Measurements from ENCODE around the gene HOXB5.

Gene HOXB5

GRCh38 chr17:48615047-48615962 is 21.7 kb upstream of the HOXB5 start, which contains the start of gene HOXB8:
Gene HOXB8, minus strand, starts transcription at chr17:48615292. Its CDS starts 588 bp downstream, at chr17:48614704.
- Histone ChIP-seq H2BK5ac (ENCODE audit: low read depth, low read length, poor library complexity, severe bottlenecking) (no peak within 1 kb of the TSS), H2AK5ac (ENCODE audit: low read length, severe bottlenecking) (no peak within 1 kb of the TSS), H4K8ac (ENCODE audit: low read length) (peak within 1 kb of the TSS; percentile 85), H3K18ac (ENCODE audit: low read depth in 1 of 2, low read length in 2 of 2) (peak within 1 kb of the TSS; percentile 100), H3K9ac (ENCODE audit: low read length) (peak within 1 kb of the TSS; percentile 86), H3K14ac (ENCODE audit: low read length in 2 of 2) (peak within 1 kb of the TSS; percentile 89 to 99), H2BK120ac (ENCODE audit: low read depth, low read length) (peak within 1 kb of the TSS; percentile 96), H3K79me1 (replicated peaks; ENCODE audit: low read length, poor library complexity, severe bottlenecking) (no peaks in the 10 kb centered on the region), H3K4ac (ENCODE audit: low read depth in 1 of 2, low read length in 2 of 2) (peak within 1 kb of the TSS; percentile 99 to 100), H4K91ac (ENCODE audit: low read length) (peak within 1 kb of the TSS; percentile 99), H3K23ac (ENCODE audit: low read length in 2 of 2) (peak within 1 kb of the TSS; percentile 96 to 97), H3K9me3 (ENCODE audit: control insufficient read depth, low read length) (no peaks in the 10 kb centered on the region), H2BK12ac (ENCODE audit: low read length in 2 of 2) (peak within 1 kb of the TSS; percentile 97 to 98), H2AFZ (ENCODE audit: low read depth, low read length) (no peak within 1 kb of the TSS), H3K4me1 (ENCODE audit: control insufficient read depth, insufficient read depth, low read depth, low read length) (peaks cover 24% of the 10 kb centered on the region), H3K27me3 (ENCODE audit: control insufficient read depth in 1 of 2, insufficient read depth in 1 of 2, low read length in 2 of 2) (peaks cover 53 to 54% of the 10 kb centered on the region in 2 experiments), H3K4me2 (ENCODE audit: low read length, poor library complexity, severe bottlenecking) (peak within 1 kb of the TSS; percentile 97), H3K36me3 (ENCODE audit: control insufficient read depth in 1 of 2, insufficient read depth in 2 of 2, low read depth in 1 of 2, low read length in 2 of 2) (no peaks in the 10 kb centered on the region), H3K27ac (ENCODE audit: low read length, poor library complexity, severe bottlenecking) (no peak within 1 kb of the TSS), H2BK15ac (ENCODE audit: low read depth, poor library complexity, severe bottlenecking) (peak within 1 kb of the TSS; percentile 84), H3K4me3 (ENCODE audit: insufficient read depth in 1 of 2, low read depth in 1 of 2, low read length in 2 of 2) (peak within 1 kb of the TSS; percentile 67 to 78)
- WGBS = under 1% methylated on average over 22 of the region's 41 CpGs
- peak; percentile 95 for DNase-seq

DNA sequence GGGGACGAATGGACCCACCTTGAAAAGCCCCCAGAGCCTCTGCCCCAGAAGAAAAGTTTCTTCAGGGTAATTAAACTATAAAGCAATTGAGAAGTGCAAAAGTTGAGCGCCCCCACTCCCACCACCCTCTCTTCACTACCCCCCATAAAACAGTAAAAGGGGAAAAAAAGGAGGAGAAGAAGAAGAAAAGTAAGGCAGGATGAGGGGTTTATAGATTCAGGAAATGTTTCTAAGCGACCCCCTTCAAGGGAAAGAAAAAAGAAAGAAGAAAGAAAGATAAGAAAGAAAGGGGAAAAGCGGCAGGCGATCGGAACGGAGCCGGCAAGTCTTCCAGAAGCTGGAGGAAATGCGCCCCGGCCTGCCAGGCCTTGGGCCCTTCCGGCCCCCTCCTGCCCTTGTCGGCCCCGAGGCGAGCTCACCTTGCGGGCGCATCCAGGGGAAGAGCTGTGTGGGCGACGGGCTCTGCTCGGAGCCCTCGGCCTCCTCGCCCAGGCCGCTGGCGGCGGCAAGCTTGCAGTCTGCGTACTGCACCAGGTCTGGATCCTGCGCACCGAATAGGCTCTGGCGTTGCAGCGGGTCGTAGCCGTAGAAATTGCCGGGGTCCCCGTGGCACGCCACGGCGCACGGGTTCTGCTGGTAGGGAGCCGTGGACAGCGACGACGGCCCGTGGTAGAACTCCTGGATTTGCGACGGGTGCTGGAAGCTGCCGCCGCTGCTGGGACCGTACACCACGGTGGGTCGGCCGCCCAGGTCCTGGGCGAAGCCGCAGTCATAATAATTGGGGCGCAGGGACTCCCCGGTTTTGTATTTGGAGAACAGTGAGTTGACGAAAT is 20.5 kb upstream of the HOXB5 start:
- Histone ChIP-seq H2AFZ (ENCODE audit: low read depth, low read length) (no peak overlapping the region), H3K27me3 (ENCODE audit: control insufficient read depth in 1 of 2, insufficient read depth in 1 of 2, low read length in 2 of 2) (peaks cover 42 to 48% of the 10 kb centered on the region in 2 experiments), H3K9ac (ENCODE audit: low read length) (peak overlapping the region; percentile 86), H2BK5ac (ENCODE audit: low read depth, low read length, poor library complexity, severe bottlenecking) (no peak overlapping the region), H3K27ac (ENCODE audit: low read length, poor library complexity, severe bottlenecking) (peak overlapping the region; percentile 14), H4K91ac (ENCODE audit: low read length) (peak overlapping the region; percentile 99), H3K79me1 (replicated peaks; ENCODE audit: low read length, poor library complexity, severe bottlenecking) (peaks cover 4% of the 10 kb centered on the region), H3K4ac (ENCODE audit: low read depth in 1 of 2, low read length in 2 of 2) (peak overlapping the region; percentile 99 to 100), H3K4me2 (ENCODE audit: low read length, poor library complexity, severe bottlenecking) (peak overlapping the region; percentile 97), H3K4me3 (ENCODE audit: insufficient read depth in 1 of 2, low read depth in 1 of 2, low read length in 2 of 2) (peak overlapping the region; percentile 67 to 78), H2BK12ac (ENCODE audit: low read length in 2 of 2) (peak overlapping the region; percentile 92 to 98), H2AK5ac (ENCODE audit: low read length, severe bottlenecking) (no peak overlapping the region), H3K18ac (ENCODE audit: low read depth in 1 of 2, low read length in 2 of 2) (peak overlapping the region; percentile 100), H2BK120ac (ENCODE audit: low read depth, low read length) (peak overlapping the region; percentile 96), H2BK15ac (ENCODE audit: low read depth, poor library complexity, severe bottlenecking) (peak overlapping the region; percentile 84), H3K14ac (ENCODE audit: low read length in 2 of 2) (peak overlapping the region; percentile 89 to 99), H3K4me1 (ENCODE audit: control insufficient read depth, insufficient read depth, low read depth, low read length) (peaks cover 24% of the 10 kb centered on the region), H3K9me3 (ENCODE audit: control insufficient read depth, low read length) (no peaks in the 10 kb centered on the region), H4K8ac (ENCODE audit: low read length) (peak overlapping the region; percentile 85), H3K23ac (ENCODE audit: low read length in 2 of 2) (peak overlapping the region; percentile 96 to 97), H3K36me3 (ENCODE audit: control insufficient read depth in 1 of 2, insufficient read depth in 2 of 2, low read depth in 1 of 2, low read length in 2 of 2) (no peaks in the 10 kb centered on the region)
- WGBS = under 1% methylated on average over 53 of the region's 55 CpGs
- DNase-seq = peak; percentile 69

DNA sequence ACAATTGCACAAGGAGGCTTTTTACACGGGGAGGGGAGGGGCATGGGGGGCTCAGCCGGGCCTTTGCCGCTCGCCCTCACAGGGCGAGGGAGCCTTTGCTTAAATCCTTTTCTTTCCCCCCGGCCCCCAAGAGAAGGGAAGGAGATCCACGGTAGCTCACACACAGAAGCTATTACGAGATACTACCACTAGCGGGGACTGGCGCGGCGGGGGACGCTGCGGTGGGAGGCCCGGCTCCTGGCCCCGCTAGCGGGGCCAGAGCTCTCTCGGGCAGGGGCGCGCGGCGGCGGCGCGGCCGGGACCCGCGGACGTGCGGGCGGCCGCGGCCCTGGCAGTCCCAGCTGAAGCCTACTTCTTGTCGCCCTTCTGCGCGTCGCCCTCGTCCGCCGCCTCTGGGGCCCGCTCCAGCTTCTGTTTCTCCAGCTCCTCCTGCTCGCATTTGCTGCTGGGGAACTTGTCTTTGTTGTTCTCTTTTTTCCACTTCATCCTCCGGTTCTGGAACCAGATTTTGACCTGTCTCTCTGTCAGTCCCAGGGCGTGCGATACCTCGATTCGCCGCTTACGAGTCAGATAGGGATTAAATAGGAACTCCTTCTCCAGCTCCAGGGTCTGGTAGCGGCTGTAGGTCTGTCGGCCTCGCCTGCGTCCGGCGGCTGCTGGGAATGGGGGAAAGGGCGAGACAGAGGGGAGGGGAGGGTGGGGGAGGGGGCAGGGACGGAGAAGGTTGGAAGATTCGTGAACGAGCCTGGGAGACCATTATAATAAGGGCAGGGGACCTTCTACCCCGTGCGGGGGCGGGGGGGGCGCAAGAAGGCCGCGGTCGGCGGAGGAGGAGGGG is 19.5 kb upstream of the HOXB5 start:
- Histone ChIP-seq H3K9ac (ENCODE audit: low read length) (peak overlapping the region; percentile 98), H2BK5ac (ENCODE audit: low read depth, low read length, poor library complexity, severe bottlenecking) (peak overlapping the region; percentile 12), H2AFZ (ENCODE audit: low read depth, low read length) (no peak overlapping the region), H3K4me3 (ENCODE audit: insufficient read depth in 1 of 2, low read depth in 1 of 2, low read length in 2 of 2) (peak overlapping the region; percentile 62 to 87), H3K14ac (ENCODE audit: low read length in 2 of 2) (peak overlapping the region in 1 of 2 experiments; percentile 82), H3K9me3 (ENCODE audit: control insufficient read depth, low read length) (no peaks in the 10 kb centered on the region), H3K79me1 (replicated peaks; ENCODE audit: low read length, poor library complexity, severe bottlenecking) (peaks cover 6% of the 10 kb centered on the region), H3K27me3 (ENCODE audit: control insufficient read depth in 1 of 2, insufficient read depth in 1 of 2, low read length in 2 of 2) (peaks cover 34 to 41% of the 10 kb centered on the region in 2 experiments), H4K8ac (ENCODE audit: low read length) (peak overlapping the region; percentile 87), H3K4ac (ENCODE audit: low read depth in 1 of 2, low read length in 2 of 2) (peak overlapping the region; percentile 90), H2BK15ac (ENCODE audit: low read depth, poor library complexity, severe bottlenecking) (peak overlapping the region; percentile 26), H3K4me1 (ENCODE audit: control insufficient read depth, insufficient read depth, low read depth, low read length) (peaks cover 25% of the 10 kb centered on the region), H3K23ac (ENCODE audit: low read length in 2 of 2) (peak overlapping the region in 1 of 2 experiments; percentile 99), H2BK12ac (ENCODE audit: low read length in 2 of 2) (peak overlapping the region in 1 of 2 experiments; percentile 37), H3K18ac (ENCODE audit: low read depth in 1 of 2, low read length in 2 of 2) (peak overlapping the region; percentile 98), H3K27ac (ENCODE audit: low read length, poor library complexity, severe bottlenecking) (peak overlapping the region; percentile 79), H3K4me2 (ENCODE audit: low read length, poor library complexity, severe bottlenecking) (peak overlapping the region; percentile 97), H2BK120ac (ENCODE audit: low read depth, low read length) (peak overlapping the region; percentile 91), H2AK5ac (ENCODE audit: low read length, severe bottlenecking) (no peak overlapping the region), H4K91ac (ENCODE audit: low read length) (peak overlapping the region; percentile 84), H3K36me3 (ENCODE audit: control insufficient read depth in 1 of 2, insufficient read depth in 2 of 2, low read depth in 1 of 2, low read length in 2 of 2) (no peaks in the 10 kb centered on the region)
- under 1% methylated on average over 64 of the region's 67 CpGs for WGBS
- DNase-seq = peak; percentile 67
